Natural killer cell (primary cell): ENCODE measurements around the gene FLNA. TPM values are rescaled to one million over a fixed set of nuclear protein-coding genes. Genes with fewer than 3 reads are reported as not detected.

ENCODE experiments used
- ATAC-seq, 3 donors: fragments of 150-1000 bp in 2 of 3; fragments of 200-7000 bp in 1 of 3; cut with Tn5 transposase; 1 replicate in 1 of 3; 2 replicates in 2 of 3; pipeline ENCODE4 v1.10.0; 2021; ENCODE audit warnings: mild to moderate bottlenecking in 2 of 3, moderate library complexity in 2 of 3
- DNase-seq, 2 donors: peaks; one replicate each; pipeline versions ENCODE4 v3.0.0 to v3.0.0-alpha.2; 2013 to 2021; ENCODE audit warnings: mixed read lengths in 1 of 2
- H3K27ac ChIP-seq: one replicate; pipeline ENCODE4 v1.5.1; 2013; ENCODE audit warnings: mild to moderate bottlenecking, low read length
- H3K27me3 ChIP-seq: one replicate; pipeline ENCODE4 v1.6.1; 2013; ENCODE audit warnings: low read length; ENCODE audit not compliant: control insufficient read depth, insufficient read depth
- H3K36me3 ChIP-seq: one replicate; pipeline ENCODE4 v1.6.1; 2013; ENCODE audit warnings: low read length; ENCODE audit not compliant: control insufficient read depth, insufficient read depth
- H3K4me1 ChIP-seq: one replicate; pipeline ENCODE4 v1.6.1; 2013; ENCODE audit warnings: low read length; ENCODE audit not compliant: control insufficient read depth, insufficient read depth
- H3K4me3 ChIP-seq: one replicate; pipeline ENCODE4 v1.5.1; 2013; ENCODE audit warnings: low read length
- H3K9me3 ChIP-seq: one replicate; pipeline ENCODE4 v1.6.1; 2013; ENCODE audit warnings: low read length; ENCODE audit not compliant: control insufficient read depth, insufficient read depth
- H3K27ac Mint-ChIP-seq, 2 donors: one replicate each; pipeline ENCODE4 v1.8.0; 2022; ENCODE audit warnings: mild to moderate bottlenecking in 2 of 2, mixed read lengths in 2 of 2, moderate library complexity in 1 of 2
- H3K27me3 Mint-ChIP-seq, 2 donors: one replicate each; pipeline ENCODE4 v1.8.0; 2022; ENCODE audit warnings: low read depth in 2 of 2, mixed read lengths in 2 of 2
- H3K36me3 Mint-ChIP-seq: one replicate; pipeline ENCODE4 v1.8.0; 2022; ENCODE audit warnings: mixed read lengths
- H3K4me1 Mint-ChIP-seq, 2 donors: one replicate each; pipeline ENCODE4 v1.8.0; 2022; ENCODE audit warnings: mixed read lengths in 2 of 2
- H3K4me3 Mint-ChIP-seq: one replicate; pipeline ENCODE4 v1.8.0; 2022; ENCODE audit warnings: mild to moderate bottlenecking, moderate library complexity, mixed read lengths
- H3K9me3 Mint-ChIP-seq, 2 donors: one replicate each; pipeline ENCODE4 v1.8.0; 2022; ENCODE audit warnings: mixed read lengths in 2 of 2
- WGBS: methylation state at CpG from one replicate; pipeline ENCODE4 v1.1.7; 2013; ENCODE audit warnings: missing lambda C conversion rate; ENCODE audit not compliant: insufficient coverage; 5-methylcytosine and 5-hydroxymethylcytosine counted together
- intact Hi-C: fragments of 100-400 bp; cut with micrococcal nuclease; formaldehyde crosslinking; loops from one replicate; pipeline ENCODE4 v1.14.2; 2022
- total RNA-seq, 4 donors: library from RNA; stranded (reverse); fragments of 120-200 nt in 1 of 4; gene quantifications; one replicate each; pipeline versions ENCODE4 v1.2.3 to v1.2.4, GENCODE V29; 2013 to 2022
- TF ChIP-seq, protein P1 (sequence below): fragments of 200-600 bp; IDR thresholded peaks from one replicate; pipeline ENCODE4 v1.8.0; 2022; ENCODE audit warnings: antibody characterized with exemption

FLNA gene
- total RNA-seq, 3 donors from 2014 or later (not counting 1 experiment from before 2014, with no cell fraction given): 2,872 to 3,483 (median 2,927) TPM

DNA sequence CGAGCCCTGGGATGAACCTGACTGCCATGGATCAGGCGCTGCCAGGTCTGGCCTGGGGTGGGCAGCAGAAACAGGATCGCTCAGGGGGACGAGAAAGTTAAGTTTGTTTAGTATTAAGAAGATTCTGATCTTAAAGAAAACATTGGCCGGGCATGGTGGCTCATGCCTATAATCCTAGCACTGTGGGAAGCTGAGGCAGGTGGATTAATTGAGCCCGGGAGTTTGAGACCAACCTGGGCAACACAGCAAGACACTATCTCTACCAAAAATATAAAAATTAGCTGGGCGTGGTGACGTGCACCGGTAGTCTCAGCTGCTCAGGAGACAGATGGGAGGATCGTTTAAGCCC, 696 bp upstream of the FLNA start:
- intact Hi-C loops: loop anchor here (10.0 kb wide), 1 partner anchor 280 kb away; the partner anchor contains the start of gene MECP2
- peak overlapping the region; percentile 25 for H3K4me3 Mint-ChIP-seq
- 93% methylated on average over 5 of the region's 10 CpGs for WGBS
- H3K27ac Mint-ChIP-seq: peak overlapping the region in 1 of 2 donors; percentile 26
- H3K9me3 Mint-ChIP-seq: no peaks in the 10 kb centered on the region
- peaks cover 11 to 15% of the 10 kb centered on the region in 2 donors for H3K4me1 Mint-ChIP-seq
- H3K27ac ChIP-seq: no peak overlapping the region
- TF ChIP-seq, protein P1, sequence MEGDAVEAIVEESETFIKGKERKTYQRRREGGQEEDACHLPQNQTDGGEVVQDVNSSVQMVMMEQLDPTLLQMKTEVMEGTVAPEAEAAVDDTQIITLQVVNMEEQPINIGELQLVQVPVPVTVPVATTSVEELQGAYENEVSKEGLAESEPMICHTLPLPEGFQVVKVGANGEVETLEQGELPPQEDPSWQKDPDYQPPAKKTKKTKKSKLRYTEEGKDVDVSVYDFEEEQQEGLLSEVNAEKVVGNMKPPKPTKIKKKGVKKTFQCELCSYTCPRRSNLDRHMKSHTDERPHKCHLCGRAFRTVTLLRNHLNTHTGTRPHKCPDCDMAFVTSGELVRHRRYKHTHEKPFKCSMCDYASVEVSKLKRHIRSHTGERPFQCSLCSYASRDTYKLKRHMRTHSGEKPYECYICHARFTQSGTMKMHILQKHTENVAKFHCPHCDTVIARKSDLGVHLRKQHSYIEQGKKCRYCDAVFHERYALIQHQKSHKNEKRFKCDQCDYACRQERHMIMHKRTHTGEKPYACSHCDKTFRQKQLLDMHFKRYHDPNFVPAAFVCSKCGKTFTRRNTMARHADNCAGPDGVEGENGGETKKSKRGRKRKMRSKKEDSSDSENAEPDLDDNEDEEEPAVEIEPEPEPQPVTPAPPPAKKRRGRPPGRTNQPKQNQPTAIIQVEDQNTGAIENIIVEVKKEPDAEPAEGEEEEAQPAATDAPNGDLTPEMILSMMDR: no peak
- H3K27me3 ChIP-seq: no peaks in the 10 kb centered on the region
- H3K4me1 ChIP-seq: peaks cover 53% of the 10 kb centered on the region
- H3K4me3 ChIP-seq: no peak overlapping the region
- ATAC-seq: no peak
- no peaks in the 10 kb centered on the region for H3K36me3 Mint-ChIP-seq
- H3K27me3 Mint-ChIP-seq: no peaks in the 10 kb centered on the region
- H3K36me3 ChIP-seq: peaks cover under 1% of the 10 kb centered on the region
- no peaks in the 10 kb centered on the region for H3K9me3 ChIP-seq
- no peak for DNase-seq

DNA sequence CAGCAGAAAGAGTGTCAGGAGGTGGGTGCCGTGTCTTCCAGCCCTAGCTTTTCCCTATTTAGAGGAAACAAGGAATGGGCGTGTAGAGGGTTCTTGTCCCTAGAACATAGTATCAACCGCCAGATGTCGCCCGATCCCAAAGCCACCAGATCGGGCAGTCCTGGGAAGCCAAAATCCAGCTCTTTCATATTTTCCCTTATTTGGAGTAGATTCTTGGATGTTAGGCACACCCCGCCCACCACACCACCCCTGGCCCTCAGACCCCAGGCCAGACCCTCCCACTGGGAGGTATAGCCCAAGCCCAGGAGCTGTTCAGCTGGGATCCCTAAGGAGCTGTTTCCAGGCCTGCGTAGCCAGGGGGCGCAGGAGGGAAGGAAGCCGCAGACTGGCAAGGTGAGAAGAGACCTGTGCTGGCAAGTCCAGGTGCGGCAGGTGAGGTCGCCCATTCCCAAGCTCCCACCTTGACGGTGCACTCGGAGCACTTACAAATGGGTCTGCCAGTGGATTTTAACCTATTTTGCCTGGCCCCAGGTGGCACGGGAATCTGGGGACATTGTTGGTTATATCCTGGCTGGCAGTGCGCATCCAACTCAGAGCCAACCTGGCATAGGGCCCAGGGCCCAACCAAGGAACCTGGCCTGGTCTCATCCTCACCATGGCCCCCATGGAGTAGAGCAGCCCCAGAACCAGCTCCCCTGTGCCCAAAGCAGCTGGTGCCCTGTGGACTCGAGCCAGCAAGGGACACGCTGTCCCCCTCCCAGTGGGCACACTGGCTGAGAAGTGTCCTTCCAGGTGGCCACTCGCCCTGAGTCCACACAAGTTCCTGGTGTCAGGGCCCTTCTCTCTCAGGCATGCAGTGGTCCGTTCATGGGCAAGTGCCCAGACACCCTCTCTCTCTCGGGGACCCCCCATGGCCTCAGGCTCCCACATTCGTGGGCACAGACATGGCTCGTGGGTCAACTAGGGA, 811 bp downstream of the FLNA start:
- DNase-seq (peak in 1 of 2 donors; percentile 63), ATAC-seq (no peak)
- H3K9me3 Mint-ChIP-seq: no peaks in the 10 kb centered on the region
- H3K36me3 Mint-ChIP-seq: no peaks in the 10 kb centered on the region
- Histone ChIP-seq H3K4me1 (peaks cover 52% of the 10 kb centered on the region), H3K4me3 (peak overlapping the region; percentile 34), H3K27me3 (no peaks in the 10 kb centered on the region), H3K9me3 (no peaks in the 10 kb centered on the region), H3K36me3 (no peaks in the 10 kb centered on the region), H3K27ac (peak overlapping the region; percentile 63)
- no peaks in the 10 kb centered on the region for H3K27me3 Mint-ChIP-seq
- peaks cover 12 to 16% of the 10 kb centered on the region in 2 donors for H3K4me1 Mint-ChIP-seq
- intact Hi-C loops: loop anchor here (2.0 to 10.0 kb wide), 2 partner anchors 279 to 403 kb away; partner anchors contain the start of genes HCFC1 and MECP2
- TF ChIP-seq, protein P1: peak; percentile 14
- peak overlapping the region; percentile 95 to 97 for H3K27ac Mint-ChIP-seq
- H3K4me3 Mint-ChIP-seq: peak overlapping the region; percentile 76
- 22% methylated on average over 16 of the region's 23 CpGs for WGBS

DNA sequence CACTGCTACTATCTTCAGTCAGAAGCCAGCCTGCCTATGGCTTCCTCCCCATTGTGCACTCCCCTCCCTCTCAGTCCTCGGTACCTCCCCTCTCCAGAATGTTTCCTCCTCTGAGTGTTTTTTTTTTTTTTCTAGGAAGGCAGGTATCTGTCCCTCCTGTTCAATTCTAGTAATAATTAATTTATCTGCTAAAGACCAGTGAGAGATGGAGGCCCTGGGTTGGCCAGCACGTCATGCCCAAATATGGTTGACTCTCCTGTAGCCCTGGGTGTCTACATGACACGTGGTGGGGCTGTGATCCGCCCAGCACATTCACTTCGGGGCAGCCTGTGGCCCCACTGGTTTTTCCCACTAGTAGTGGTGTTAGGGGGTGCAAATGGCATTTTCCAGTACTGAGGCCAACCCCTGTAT, 1.8 kb downstream of the FLNA start:
- H3K27me3 Mint-ChIP-seq: no peaks in the 10 kb centered on the region
- TF ChIP-seq, protein P1: no peak
- peaks cover 19 to 24% of the 10 kb centered on the region in 2 donors for H3K4me1 Mint-ChIP-seq
- H3K36me3 Mint-ChIP-seq: no peaks in the 10 kb centered on the region
- Histone ChIP-seq H3K9me3 (no peaks in the 10 kb centered on the region), H3K36me3 (peaks cover 7% of the 10 kb centered on the region), H3K4me1 (peaks cover 56% of the 10 kb centered on the region), H3K27me3 (no peaks in the 10 kb centered on the region), H3K27ac (peak overlapping the region; percentile 79), H3K4me3 (peak overlapping the region; percentile 59)
- 8% methylated on average over 2 of the region's 5 CpGs for WGBS
- H3K9me3 Mint-ChIP-seq: no peaks in the 10 kb centered on the region
- DNase-seq (peak; percentile 52 to 71), ATAC-seq (peak; percentile 32 to 39 (median 38))
- peak overlapping the region; percentile 93 for H3K4me3 Mint-ChIP-seq
- intact Hi-C loops: loop anchor here (2.0 to 10.0 kb wide), 2 partner anchors 278 to 402 kb away; partner anchors contain the start of genes HCFC1 and MECP2
- H3K27ac Mint-ChIP-seq: peak overlapping the region; percentile 95 to 97
